IPS DF 4.7 (cell line): ENCODE data around the gene DCTN4.
A peak's percentile ranks its signal among the peaks of the same experiment; 100 is the strongest.
"Not testable (repeated sequence)": the region's sequence is repeated elsewhere in the genome, so short reads cannot be mapped to it uniquely, and the experiment has no call there.

Source experiments
- DNase-seq: peaks from one replicate; pipeline ENCODE4 v3.0.0-alpha.2; 2013; ENCODE audit warnings: low spot score; ENCODE audit errors: extremely low read depth

DCTN4 gene

GRCh38 chr5:150758531-150759333 is at the start of gene DCTN4:
TSS of gene DCTN4 (minus strand) at chr5:150759017. CDS start at chr5:150758993, 24 bp downstream.
- DNase-seq: peak; percentile 93

GRCh38 chr5:150804388-150804787 is 45.6 kb upstream of the DCTN4 start:
- DNase-seq: no peak

- DNase-seq: no peak
Measured at GRCh38 chr5:150801117-150801927, 42.5 kb upstream of the DCTN4 start.

- DNase-seq: no peak
Measured at GRCh38 chr5:150797384-150797783, 38.6 kb upstream of the DCTN4 start.

- no peak for DNase-seq
Measured at GRCh38 chr5:150794927-150795326, 36.1 kb upstream of the DCTN4 start.

GRCh38 chr5:150793423-150793888 is 34.6 kb upstream of the DCTN4 start:
- not testable (repeated sequence) for DNase-seq

GRCh38 chr5:150791536-150791935 is 32.7 kb upstream of the DCTN4 start:
- DNase-seq: no peak

- no peak for DNase-seq
Measured at GRCh38 chr5:150789943-150790611, 31.3 kb upstream of the DCTN4 start.

- no peak for DNase-seq
Measured at GRCh38 chr5:150789450-150789849, 30.6 kb upstream of the DCTN4 start.

- DNase-seq: no peak
Measured at GRCh38 chr5:150788977-150789376, 30.2 kb upstream of the DCTN4 start.

- no peak for DNase-seq
Measured at GRCh38 chr5:150787656-150788055, 28.8 kb upstream of the DCTN4 start.

- no peak for DNase-seq
Measured at GRCh38 chr5:150786876-150787275, 28.1 kb upstream of the DCTN4 start.

- DNase-seq: no peak
Measured at GRCh38 chr5:150785950-150786349, 27.1 kb upstream of the DCTN4 start.

- no peak for DNase-seq
Measured at GRCh38 chr5:150783422-150783928, 24.7 kb upstream of the DCTN4 start.

GRCh38 chr5:150782850-150783249 is 24.0 kb upstream of the DCTN4 start:
- DNase-seq: no peak

- DNase-seq: no peak
Measured at GRCh38 chr5:150781706-150782614, 23.1 kb upstream of the DCTN4 start.

- no peak for DNase-seq
Measured at GRCh38 chr5:150780816-150781221, 22.0 kb upstream of the DCTN4 start.

- no peak for DNase-seq
Measured at GRCh38 chr5:150780187-150780692, 21.4 kb upstream of the DCTN4 start.

- no peak for DNase-seq
Measured at GRCh38 chr5:150779397-150780186, 20.8 kb upstream of the DCTN4 start.
